Progenitor cell of endocrine pancreas (in vitro differentiated cells): ENCODE results near the gene EHBP1. TPM values are rescaled to one million over a fixed set of nuclear protein-coding genes. Genes with fewer than 3 reads are reported as not detected.

ENCODE experiments used
- DNase-seq: peaks from one replicate; pipeline ENCODE4 v3.0.0; 2021; ENCODE audit warnings: low spot score; ENCODE audit not compliant: unreplicated experiment
- H3K27ac Mint-ChIP-seq: 2 replicates; pipeline ENCODE4 v1.8.0; 2021; ENCODE audit warnings: mild to moderate bottlenecking, moderate library complexity, mixed read lengths
- H3K27me3 Mint-ChIP-seq: 2 replicates; pipeline ENCODE4 v1.8.0; 2021; ENCODE audit warnings: mixed read lengths
- H3K36me3 Mint-ChIP-seq: 2 replicates; pipeline ENCODE4 v1.8.0; 2022; ENCODE audit warnings: mixed read lengths; ENCODE audit not compliant: insufficient read depth
- H3K4me1 Mint-ChIP-seq: 2 replicates; pipeline ENCODE4 v1.8.0; 2021; ENCODE audit warnings: low read depth, mixed read lengths
- H3K4me3 Mint-ChIP-seq: 2 replicates; pipeline ENCODE4 v1.8.0; 2021; ENCODE audit warnings: low read depth, mild to moderate bottlenecking, moderate library complexity, mixed read lengths
- H3K9me3 Mint-ChIP-seq: 2 replicates; pipeline ENCODE4 v1.8.0; 2021; ENCODE audit warnings: low read depth, mixed read lengths
- total RNA-seq: library from RNA; stranded (reverse); gene quantifications from 2 replicates; pipeline ENCODE4 v1.2.1, GENCODE V29; 2021
- TF ChIP-seq, protein P1 (sequence below): fragments of 200-600 bp; sonication (generic); IDR thresholded peaks from one replicate; pipeline ENCODE4 v1.5.0; 2021; ENCODE audit warnings: antibody characterized with exemption, mild to moderate bottlenecking; ENCODE audit not compliant: unreplicated experiment

The EHBP1 gene
- total RNA-seq, 1 donor from 2014 or later: 45.6 TPM

DNA sequence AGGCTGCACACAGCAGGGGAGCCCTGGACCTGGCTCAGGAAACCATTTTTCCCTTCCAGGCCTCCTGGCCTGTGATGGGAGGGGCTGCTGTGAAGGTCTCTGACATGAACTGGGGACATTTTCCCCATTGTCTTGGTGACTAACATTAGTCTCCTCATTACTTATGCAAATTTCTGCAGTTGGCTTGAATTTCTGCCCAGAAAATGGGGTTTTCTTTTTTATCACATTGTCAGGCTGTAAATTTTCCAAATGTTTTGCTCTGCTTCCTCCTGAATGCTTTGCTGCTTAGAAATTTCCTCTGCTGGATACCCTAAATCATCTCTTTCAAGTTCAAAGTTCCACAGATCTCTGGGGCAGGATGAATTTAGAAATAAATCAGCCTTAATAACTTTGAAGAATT is 78.2 kb downstream of the EHBP1 start:
- DNase-seq: no peak
- no peaks in the 10 kb centered on the region for H3K4me1 Mint-ChIP-seq
- peaks cover 10% of the 10 kb centered on the region for H3K9me3 Mint-ChIP-seq
- peaks cover 8% of the 10 kb centered on the region for H3K36me3 Mint-ChIP-seq
- no peak overlapping the region for H3K4me3 Mint-ChIP-seq
- TF ChIP-seq, protein P1, sequence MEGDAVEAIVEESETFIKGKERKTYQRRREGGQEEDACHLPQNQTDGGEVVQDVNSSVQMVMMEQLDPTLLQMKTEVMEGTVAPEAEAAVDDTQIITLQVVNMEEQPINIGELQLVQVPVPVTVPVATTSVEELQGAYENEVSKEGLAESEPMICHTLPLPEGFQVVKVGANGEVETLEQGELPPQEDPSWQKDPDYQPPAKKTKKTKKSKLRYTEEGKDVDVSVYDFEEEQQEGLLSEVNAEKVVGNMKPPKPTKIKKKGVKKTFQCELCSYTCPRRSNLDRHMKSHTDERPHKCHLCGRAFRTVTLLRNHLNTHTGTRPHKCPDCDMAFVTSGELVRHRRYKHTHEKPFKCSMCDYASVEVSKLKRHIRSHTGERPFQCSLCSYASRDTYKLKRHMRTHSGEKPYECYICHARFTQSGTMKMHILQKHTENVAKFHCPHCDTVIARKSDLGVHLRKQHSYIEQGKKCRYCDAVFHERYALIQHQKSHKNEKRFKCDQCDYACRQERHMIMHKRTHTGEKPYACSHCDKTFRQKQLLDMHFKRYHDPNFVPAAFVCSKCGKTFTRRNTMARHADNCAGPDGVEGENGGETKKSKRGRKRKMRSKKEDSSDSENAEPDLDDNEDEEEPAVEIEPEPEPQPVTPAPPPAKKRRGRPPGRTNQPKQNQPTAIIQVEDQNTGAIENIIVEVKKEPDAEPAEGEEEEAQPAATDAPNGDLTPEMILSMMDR: no peak
- no peak overlapping the region for H3K27ac Mint-ChIP-seq
- H3K27me3 Mint-ChIP-seq: no peaks in the 10 kb centered on the region

DNA sequence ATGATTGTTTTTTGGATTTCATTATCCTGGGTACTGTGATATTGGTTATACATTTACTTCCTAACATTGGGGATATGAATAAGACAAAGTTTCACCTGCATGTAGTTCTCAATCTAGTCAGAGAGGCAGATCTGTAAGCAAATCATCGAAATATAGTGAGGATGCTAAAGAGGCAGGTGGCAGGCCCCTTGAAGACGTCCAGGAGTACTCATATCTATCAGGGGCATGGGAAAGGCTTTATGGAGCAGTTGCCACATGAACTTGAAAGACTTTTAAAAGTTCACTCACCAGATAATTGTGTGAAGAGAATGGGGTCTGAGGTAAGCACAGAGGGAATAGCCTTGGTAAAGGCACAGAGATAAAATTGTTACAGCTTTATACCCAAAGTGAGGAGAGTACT is 78.8 kb downstream of the EHBP1 start:
- no peak for DNase-seq
- no peak overlapping the region for H3K27ac Mint-ChIP-seq

DNA sequence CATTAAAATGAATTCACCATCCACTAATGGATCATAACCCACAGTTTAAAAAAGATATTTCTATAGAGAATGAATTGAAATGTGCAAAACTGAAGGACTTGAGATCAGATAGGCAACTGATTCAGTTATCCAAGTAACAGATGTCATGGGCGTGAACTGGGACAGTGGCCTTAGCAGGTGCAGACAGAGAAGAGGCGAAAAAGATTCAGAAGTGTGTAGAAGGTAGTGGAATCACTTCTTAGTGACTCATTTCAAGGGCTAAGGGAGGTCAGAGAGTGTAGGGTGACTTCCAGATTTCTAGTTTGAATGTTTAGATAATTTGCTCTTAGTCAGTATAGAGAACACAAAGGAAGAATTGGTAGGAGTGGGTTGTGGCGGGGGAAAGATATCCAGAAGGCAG is 79.7 kb downstream of the EHBP1 start:
- H3K27me3 Mint-ChIP-seq: no peaks in the 10 kb centered on the region
- H3K4me1 Mint-ChIP-seq: peaks cover 9% of the 10 kb centered on the region
- peaks cover 8% of the 10 kb centered on the region for H3K36me3 Mint-ChIP-seq
- no peak overlapping the region for H3K27ac Mint-ChIP-seq
- TF ChIP-seq, protein P1: no peak
- H3K4me3 Mint-ChIP-seq: no peak overlapping the region
- no peak for DNase-seq
- peaks cover 10% of the 10 kb centered on the region for H3K9me3 Mint-ChIP-seq

More for the DNA sequence above, 78.8 kb downstream of the EHBP1 start:
- H3K9me3 Mint-ChIP-seq: peaks cover 10% of the 10 kb centered on the region
- no peak overlapping the region for H3K4me3 Mint-ChIP-seq
- peaks cover 8% of the 10 kb centered on the region for H3K36me3 Mint-ChIP-seq
- H3K4me1 Mint-ChIP-seq: peaks cover under 1% of the 10 kb centered on the region
- TF ChIP-seq, protein P1: no peak
- no peaks in the 10 kb centered on the region for H3K27me3 Mint-ChIP-seq

DNA sequence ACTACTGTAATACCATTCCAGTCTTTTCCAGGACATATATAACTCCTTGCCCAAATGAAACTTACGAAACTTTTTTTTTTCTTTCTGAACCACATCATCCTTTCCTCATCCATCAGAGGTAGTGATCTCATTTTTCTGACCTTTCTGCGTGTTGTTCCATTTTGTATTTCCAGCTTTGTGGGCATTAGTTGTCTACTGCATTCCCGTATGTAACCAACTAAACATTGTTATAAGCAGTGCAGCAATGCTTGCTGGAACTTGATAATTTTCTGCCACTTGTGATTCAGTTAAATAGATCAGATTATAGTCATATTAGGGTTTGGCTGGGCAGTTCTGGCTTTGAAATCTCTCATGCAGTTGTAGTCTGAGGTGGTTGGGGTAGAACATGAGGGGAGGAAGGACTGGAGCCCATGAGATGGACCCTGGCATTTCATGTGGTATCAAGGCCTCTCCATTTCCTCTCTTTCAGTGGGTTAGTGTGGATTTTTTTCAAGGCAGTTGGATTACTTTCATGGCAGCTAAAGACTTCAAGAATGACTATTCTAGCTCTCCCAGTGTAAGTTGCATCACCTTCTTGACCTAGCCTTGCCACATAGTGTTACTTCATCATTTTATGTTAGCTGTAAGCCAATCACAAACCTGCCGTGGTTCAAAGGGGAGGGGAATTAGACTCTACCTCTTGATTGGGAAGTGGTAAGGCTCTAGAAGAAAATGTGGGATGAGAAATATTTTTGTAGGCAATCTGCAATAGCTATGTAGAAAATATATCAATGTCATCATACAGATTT is 80.5 kb downstream of the EHBP1 start:
- Mint-ChIP-seq H3K27ac (no peak overlapping the region), H3K4me3 (no peak overlapping the region), H3K9me3 (peaks cover 10% of the 10 kb centered on the region), H3K4me1 (peaks cover 10% of the 10 kb centered on the region), H3K36me3 (peaks cover 8% of the 10 kb centered on the region), H3K27me3 (no peaks in the 10 kb centered on the region)
- no peak for DNase-seq
- TF ChIP-seq, protein P1: no peak

DNA sequence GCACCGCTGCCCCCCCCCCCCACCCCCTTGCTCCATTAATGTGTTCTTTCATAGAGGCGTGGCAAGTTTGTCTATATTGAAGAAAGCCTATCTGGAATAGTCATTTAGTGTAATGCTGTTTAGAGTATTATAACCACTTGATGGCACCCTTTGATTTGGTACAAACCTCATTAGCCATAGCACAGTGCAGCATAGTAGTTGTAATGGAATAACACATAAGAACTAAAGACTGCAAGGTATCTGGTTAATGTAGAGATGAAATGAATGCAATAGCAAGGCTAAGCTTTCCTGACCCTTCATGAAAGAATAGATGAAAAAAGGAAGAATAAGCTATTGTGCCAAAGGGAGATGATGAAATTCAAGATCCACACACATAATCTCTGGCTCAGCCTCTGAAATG is 81.9 kb downstream of the EHBP1 start:
- peaks cover 10% of the 10 kb centered on the region for H3K9me3 Mint-ChIP-seq
- TF ChIP-seq, protein P1: peak; percentile 41
- DNase-seq: no peak
- peaks cover 8% of the 10 kb centered on the region for H3K36me3 Mint-ChIP-seq
- H3K27me3 Mint-ChIP-seq: no peaks in the 10 kb centered on the region
- peaks cover 11% of the 10 kb centered on the region for H3K4me1 Mint-ChIP-seq
- no peak overlapping the region for H3K27ac Mint-ChIP-seq
- H3K4me3 Mint-ChIP-seq: no peak overlapping the region
